H1 (cell line): ENCODE data around the gene CDC42SE2. TPM values are rescaled to one million over a fixed set of nuclear protein-coding genes. Genes with fewer than 3 reads are reported as not detected.

ENCODE experiments used
- CTCF ChIA-PET: fragments of 300-600 bp; sonication (Branson Sonifier 250); formaldehyde crosslinking; loops from one replicate; lab custom pipeline; 2021; ENCODE audit not compliant: partially characterized antibody; lab: Charles Lee
- POLR2A ChIA-PET: fragments of 300-600 bp; sonication (Branson Sonifier 250); formaldehyde crosslinking; loops from one replicate; lab custom pipeline; 2021; ENCODE audit warnings: inconsistent platforms; ENCODE audit not compliant: partially characterized antibody; lab: Charles Lee
- DNase-seq, 2 experiments: peaks; one replicate each; pipeline versions ENCODE4 v3.0.0 to v3.0.0-alpha.2; 2010 to 2022; ENCODE audit warnings: low spot score in 2 of 2, low read depth in 1 of 2, mixed read lengths in 1 of 2
- FAIRE-seq: peaks from 2 replicates; lab custom pipeline; 2011; peaks lifted over from hg19 to GRCh38; lab: Jason Lieb, UNC
- H2AFZ ChIP-seq: 2 replicates; pipeline ENCODE4 v1.8.1; 2012; ENCODE audit warnings: low read length, inconsistent platforms
- H2AK5ac ChIP-seq: 2 replicates; pipeline ENCODE4 v1.6.1; 2013; ENCODE audit warnings: low read depth, low read length
- H2BK120ac ChIP-seq: replicated peaks from 2 replicates; pipeline ENCODE3; 2013; ENCODE audit warnings: low read depth, low read length, inconsistent platforms
- H2BK12ac ChIP-seq: 2 replicates; pipeline ENCODE4 v1.6.1; 2013; ENCODE audit warnings: low read depth, low read length
- H2BK15ac ChIP-seq: 2 replicates; pipeline ENCODE4 v1.6.1; 2013; ENCODE audit warnings: low read length
- H2BK20ac ChIP-seq: 2 replicates; pipeline ENCODE4 v1.6.1; 2013; ENCODE audit warnings: low read length
- H2BK5ac ChIP-seq: 2 replicates; pipeline ENCODE4 v1.6.1; 2013; ENCODE audit warnings: low read depth, low read length
- H3K14ac ChIP-seq: 2 replicates; pipeline ENCODE4 v1.6.1; 2013; ENCODE audit warnings: inconsistent platforms; ENCODE audit not compliant: insufficient read length
- H3K18ac ChIP-seq: 2 replicates; pipeline ENCODE4 v1.6.1; 2013; ENCODE audit warnings: low read length; ENCODE audit errors: extremely low read depth
- H3K23ac ChIP-seq: 2 replicates; pipeline ENCODE4 v1.6.1; 2013; ENCODE audit warnings: inconsistent platforms; ENCODE audit not compliant: insufficient read length
- H3K23me2 ChIP-seq: 2 replicates; pipeline ENCODE4 v1.6.1; 2013; ENCODE audit warnings: low read depth, low read length
- H3K27ac ChIP-seq: 2 replicates; pipeline ENCODE4 v1.6.1; 2011; ENCODE audit warnings: low read depth, low read length, inconsistent platforms
- H3K27me3 ChIP-seq, 4 experiments: replicated peaks in 1 of 4; 1 replicate in 1 of 4; 2 replicates in 3 of 4; pipeline versions ENCODE4 v1.6.1 to v1.8.1; 2011 to 2013; ENCODE audit warnings: low read length in 3 of 4, mild to moderate bottlenecking in 3 of 4, inconsistent platforms in 2 of 4, mixed read lengths in 2 of 4, moderate library complexity in 1 of 4; ENCODE audit not compliant: control insufficient read depth in 3 of 4, insufficient read depth in 3 of 4; ENCODE audit errors: extremely low read depth in 1 of 4
- H3K36me3 ChIP-seq, 4 experiments: 2 replicates each; pipeline versions ENCODE4 v1.6.1 to v1.8.1; 2011 to 2013; ENCODE audit warnings: mild to moderate bottlenecking in 4 of 4, low read length in 3 of 4, moderate library complexity in 2 of 4, control low read depth in 1 of 4, inconsistent platforms in 1 of 4; ENCODE audit not compliant: insufficient read depth in 4 of 4, control insufficient read depth in 2 of 4
- H3K4ac ChIP-seq: replicated peaks from 2 replicates; pipeline ENCODE3; 2013; ENCODE audit warnings: low read length, low read depth, mixed read lengths, inconsistent platforms; ENCODE audit not compliant: insufficient read length
- H3K4me1 ChIP-seq, 4 experiments: replicated peaks in 1 of 4; 1 replicate in 1 of 4; 2 replicates in 3 of 4; pipeline versions ENCODE4 v1.6.1 to v1.8.1; 2011 to 2013; ENCODE audit warnings: low read length in 3 of 4, inconsistent platforms in 2 of 4, mixed read lengths in 1 of 4; ENCODE audit not compliant: insufficient read depth in 4 of 4, control insufficient read depth in 3 of 4
- H3K4me2 ChIP-seq, 2 experiments: 2 replicates each; pipeline versions ENCODE4 v1.6.1 to v1.8.1; 2011 to 2013; ENCODE audit warnings: low read depth in 2 of 2, low read length in 2 of 2, control low read depth in 1 of 2, inconsistent platforms in 1 of 2, mild to moderate bottlenecking in 1 of 2; ENCODE audit not compliant: insufficient read depth in 1 of 2
- H3K4me3 ChIP-seq, 4 experiments: fragments of 200-600, 300-600 bp in 1 of 4; sonication (generic), shearing (Covaris generic), sonication (Bioruptor Twin) in 1 of 4; 2 replicates each; pipeline versions ENCODE4 v1.5.1 to v1.8.1; 2011 to 2016; ENCODE audit warnings: low read length in 4 of 4, low read depth in 3 of 4, control low read depth in 2 of 4, inconsistent platforms in 2 of 4, mild to moderate bottlenecking in 2 of 4, mixed read lengths in 1 of 4, moderate library complexity in 1 of 4; ENCODE audit not compliant: insufficient read depth in 2 of 4; ENCODE audit errors: extremely low read depth in 1 of 4
- H3K56ac ChIP-seq: replicated peaks from 2 replicates; pipeline ENCODE3; 2013; ENCODE audit warnings: low read depth, mild to moderate bottlenecking, mixed read lengths, low read length, inconsistent platforms; ENCODE audit not compliant: insufficient read length
- H3K79me1 ChIP-seq: 2 replicates; pipeline ENCODE4 v1.6.1; 2013; ENCODE audit warnings: low read depth, low read length, control low read depth
- H3K79me2 ChIP-seq, 2 experiments: 2 replicates each; pipeline versions ENCODE4 v1.6.1 to v1.8.1; 2012 to 2013; ENCODE audit warnings: low read length in 2 of 2, mild to moderate bottlenecking in 2 of 2, inconsistent platforms in 1 of 2; ENCODE audit not compliant: insufficient read depth in 2 of 2, control insufficient read depth in 1 of 2
- H3K9ac ChIP-seq, 4 experiments: replicated peaks in 1 of 4; 1 replicate in 1 of 4; 2 replicates in 3 of 4; pipeline versions ENCODE4 v1.6.1 to v1.8.1; 2011 to 2013; ENCODE audit warnings: low read depth in 3 of 4, low read length in 3 of 4, control low read depth in 2 of 4, mild to moderate bottlenecking in 2 of 4, moderate library complexity in 2 of 4, inconsistent platforms in 1 of 4; ENCODE audit errors: extremely low read depth in 1 of 4
- H3K9me3 ChIP-seq, 2 experiments: 2 replicates each; pipeline versions ENCODE4 v1.6.1 to v1.8.1; 2012 to 2013; ENCODE audit warnings: mild to moderate bottlenecking in 2 of 2, moderate library complexity in 2 of 2, control low read depth in 1 of 2, inconsistent platforms in 1 of 2, low read depth in 1 of 2, low read length in 1 of 2, mixed read lengths in 1 of 2; ENCODE audit not compliant: insufficient read depth in 2 of 2
- H4K20me1 ChIP-seq, 2 experiments: replicated peaks in 1 of 2; 2 replicates each; pipeline versions ENCODE3 to v1.8.1; 2011 to 2013; ENCODE audit warnings: inconsistent platforms in 2 of 2, low read length in 2 of 2, mild to moderate bottlenecking in 1 of 2; ENCODE audit not compliant: insufficient read depth in 2 of 2, control insufficient read depth in 1 of 2
- H4K5ac ChIP-seq: 2 replicates; pipeline ENCODE4 v1.6.1; 2013; ENCODE audit warnings: low read length, low read depth, mixed read lengths, inconsistent platforms; ENCODE audit not compliant: insufficient read length
- H4K8ac ChIP-seq: 2 replicates; pipeline ENCODE4 v1.8.0; 2013; ENCODE audit warnings: mild to moderate bottlenecking, moderate library complexity, low read length, inconsistent platforms; ENCODE audit not compliant: insufficient read depth; ENCODE audit errors: extremely low read depth
- H4K91ac ChIP-seq: replicated peaks from 2 replicates; pipeline ENCODE3; 2013; ENCODE audit warnings: low read length, mixed read lengths, inconsistent platforms; ENCODE audit not compliant: insufficient read length
- ATF3 ChIP-seq: IDR thresholded peaks from 2 replicates; pipeline ENCODE4 v1.6.1; 2011; ENCODE audit warnings: low read depth, mild to moderate bottlenecking, low read length; ENCODE audit not compliant: insufficient read depth
- E2F6 ChIP-seq: IDR thresholded peaks from 2 replicates; pipeline ENCODE4 v1.6.1; 2012; ENCODE audit warnings: inconsistent platforms
- MAX ChIP-seq: IDR thresholded peaks from 2 replicates; pipeline ENCODE4 v1.6.1; 2012; ENCODE audit warnings: inconsistent platforms
- SIN3A ChIP-seq, 2 experiments: IDR thresholded peaks in 1 of 2; conservative IDR thresholded peaks in 1 of 2; 2 replicates each; pipeline ENCODE4 v1.6.1; 2011 to 2012; ENCODE audit warnings: low read length in 2 of 2, improper control_type of control experiment in 1 of 2, low read depth in 1 of 2, mild to moderate bottlenecking in 1 of 2
- SIX5 ChIP-seq: IDR thresholded peaks from 2 replicates; pipeline ENCODE4 v1.6.1; 2011; ENCODE audit warnings: mild to moderate bottlenecking, low read depth, low read length
- SP2 ChIP-seq: IDR thresholded peaks from 2 replicates; pipeline ENCODE4 v1.6.1; 2012; ENCODE audit warnings: mild to moderate bottlenecking, low read length, inconsistent platforms
- WGBS, 2 experiments: shearing (Covaris generic) in 1 of 2; methylation state at CpG; one replicate each; pipeline versions ENCODE4 v1.1.6 to v1.1.7; 2013 to 2015; ENCODE audit warnings: low lambda C conversion rate in 2 of 2, mixed read lengths in 2 of 2, inconsistent platforms in 1 of 2, low coverage in 1 of 2, missing lambda C conversion rate in 1 of 2; ENCODE audit not compliant: insufficient replicate concordance in 2 of 2, insufficient coverage in 1 of 2, insufficient read length in 1 of 2; ENCODE audit errors: extremely low coverage in 1 of 2, missing lambda C conversion rate in 1 of 2; 5-methylcytosine and 5-hydroxymethylcytosine counted together
- polyA plus RNA-seq, 7 experiments: library from polyadenylated mRNA; depleted of rRNA in 3 of 7; stranded (reverse) in 5 of 7; unstranded in 2 of 7; fragments of >200 nt in 5 of 7; fragments of 200-250 nt in 2 of 7; gene quantifications; 1 replicate in 5 of 7; 2 replicates in 1 of 7; 4 replicates in 1 of 7; pipeline versions ENCODE4 v1.2.1 to v1.2.3, GENCODE V29; 2011 to 2013; ENCODE audit warnings: missing spikeins in 2 of 7, mixed read lengths in 2 of 7
- total RNA-seq: library from RNA; stranded (reverse); fragmentation: NEBNext Ultra II Directional; extraction: Animal tissue kit (Norgen Biotek cat#: 25700); gene quantifications from 2 replicates; pipeline ENCODE4 v1.2.1, GENCODE V29; 2021

The CDC42SE2 gene
- total and polyA plus RNA-seq, 2 of the 8 experiments (the other 6 are each of a cell fraction or from before 2014, with no cell fraction given), result 16.7 to 30.8 TPM

GRCh38 chr5:131274326-131275063 is 10.6 kb downstream of the CDC42SE2 start:
- H3K56ac ChIP-seq, result no peak overlapping the region
- no peak overlapping the region for H2BK15ac ChIP-seq
- 90% methylated on average over 6 of the region's 6 CpGs; no CpG with 5 or more reads in 1 of the 2 experiments for WGBS, 2 experiments
- H3K27ac ChIP-seq, result no peak overlapping the region
- no peak overlapping the region for H2AFZ ChIP-seq
- no peak overlapping the region for H3K9ac ChIP-seq
- H3K4me1 ChIP-seq, result peaks cover 0 to 2% (median 0%) of the 10 kb centered on the region in 4 experiments; a peak in 1 of 7 replicates
- H3K79me2 ChIP-seq, result peaks cover 0 to 66% of the 10 kb centered on the region in 2 experiments; a peak in 2 of 4 replicates
- H4K5ac ChIP-seq, result no peak overlapping the region
- no peak overlapping the region for H4K91ac ChIP-seq
- H3K4ac ChIP-seq, result no peak overlapping the region
- no peaks in the 10 kb centered on the region for H3K23me2 ChIP-seq
- no peak for DNase-seq
- no peak for TF ChIP-seq E2F6
- no peak for TF ChIP-seq SP2
- TF ChIP-seq ATF3, result no peak
- no peak for TF ChIP-seq SIX5
- no peak for TF ChIP-seq MAX
- no peak for TF ChIP-seq SIN3A (conservative IDR thresholded peaks at IDR 0.05 in 1 of 2, IDR thresholded peaks at IDR 0.05 in 1 of 2; ENCODE audit: low read depth in 1 of 2, low read length in 2 of 2)
- no peak overlapping the region for H4K8ac ChIP-seq
- no peaks in the 10 kb centered on the region for H3K27me3 ChIP-seq
- no peak overlapping the region for H3K23ac ChIP-seq
- no peak for FAIRE-seq
- no peaks in the 10 kb centered on the region for H3K36me3 ChIP-seq
- CTCF ChIA-PET, result interaction anchor here (0.5 to 1.5 kb wide), 2 partner anchors 108 to 174 kb away, joined by 3 to 5 read pairs; no protein-coding TSS in a partner anchor
- POLR2A ChIA-PET, result interaction anchor here (1.0 kb wide), 1 partner anchor 10 kb away, joined by 3 read pairs; no protein-coding TSS in a partner anchor
- no peaks in the 10 kb centered on the region for H4K20me1 ChIP-seq
- H3K14ac ChIP-seq, result no peak overlapping the region
- no peak overlapping the region for H2BK120ac ChIP-seq
- no peak overlapping the region for H3K4me3 ChIP-seq
- H2AK5ac ChIP-seq, result no peak overlapping the region
- 0 out of 4 replicates have a peak, but pooled peaks cover 0 to 5% of the 10 kb centered on the region in 2 experiments for H3K9me3 ChIP-seq
- H3K79me1 ChIP-seq, result no peaks in the 10 kb centered on the region
- no peak overlapping the region for H3K18ac ChIP-seq
- H2BK12ac ChIP-seq, result no peak overlapping the region
- H2BK5ac ChIP-seq, result no peak overlapping the region
- H3K4me2 ChIP-seq, result no peak overlapping the region
- no peak overlapping the region for H2BK20ac ChIP-seq
